ENCODE measurements around the gene OVOL1.

DNA sequence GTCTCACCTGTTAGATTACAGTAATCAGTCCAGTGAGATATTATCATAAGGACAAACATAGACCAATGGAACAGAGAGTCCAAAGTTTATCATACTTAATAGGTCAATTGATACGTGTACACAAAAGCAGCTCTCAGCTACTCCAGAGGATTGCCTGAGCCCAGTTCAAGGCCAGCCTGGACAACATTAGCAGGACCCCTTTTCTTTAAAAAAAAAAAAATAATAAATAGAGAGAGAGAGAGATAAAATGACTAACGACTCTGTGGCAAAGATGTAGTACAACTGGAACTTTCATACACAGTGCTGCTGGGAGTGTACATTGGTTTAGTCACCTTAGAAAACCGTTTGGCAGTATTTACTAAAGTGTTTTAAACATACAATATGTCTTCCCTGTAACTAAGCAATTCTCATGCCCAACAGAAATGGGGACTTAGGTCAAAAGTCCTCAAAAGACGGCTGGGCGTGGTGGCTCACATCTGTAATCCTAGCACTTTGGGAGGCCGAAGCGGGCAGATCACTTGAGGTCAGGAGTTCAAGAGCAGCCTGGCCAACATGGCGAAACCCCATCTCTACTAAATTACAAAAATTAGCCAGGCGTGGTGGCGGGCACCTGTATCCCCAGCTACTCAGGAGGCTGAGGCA is 57.5 kb downstream of the OVOL1 start:
- TF ChIP-seq CTCF (IDR thresholded peaks at IDR 0.05), result no peak
- TF ChIP-seq POLR2AphosphoS5 (IDR thresholded peaks at IDR 0.05), result no peak
- TF ChIP-seq EP300 (IDR thresholded peaks at IDR 0.05), result no peak
